BJ (cell line): Measurements from ENCODE around the gene CENPP. TPM values are rescaled to one million over a fixed set of nuclear protein-coding genes. Genes with fewer than 3 reads are reported as not detected.

Source experiments
- CTCF ChIA-PET: fragments of 350-600 bp; formaldehyde crosslinking; extraction: SDS; loops from one replicate; lab custom pipeline; 2021; ENCODE audit warnings: antibody characterized with exemption, inconsistent platforms; lab: Yijun Ruan, JAX
- POLR2A ChIA-PET: fragments of 300-600 bp; sonication (Branson Sonifier 250); formaldehyde crosslinking; extraction: SDS; loops from one replicate; lab custom pipeline; 2021; ENCODE audit warnings: antibody characterized with exemption; lab: Charles Lee
- DNase-seq: peaks from one replicate; pipeline ENCODE4 v3.0.0-alpha.2; 2011; ENCODE audit warnings: low read depth
- H3K27me3 ChIP-seq: 2 replicates; pipeline ENCODE4 v1.6.0; 2011; ENCODE audit warnings: low read length; ENCODE audit not compliant: control insufficient read depth, insufficient read depth
- H3K36me3 ChIP-seq: 2 replicates; pipeline ENCODE4 v1.5.1; 2011; ENCODE audit warnings: low read length; ENCODE audit not compliant: control insufficient read depth, insufficient read depth
- H3K4me3 ChIP-seq: 2 replicates; pipeline ENCODE4 v1.5.1; 2011; ENCODE audit warnings: low read depth, mild to moderate bottlenecking, control low read depth, low read length
- polyA plus RNA-seq: library from polyadenylated mRNA; depleted of rRNA; stranded (reverse); fragments of >200 nt; gene quantifications from 2 replicates; pipeline ENCODE4 v1.2.3, GENCODE V29; 2011
- TF ChIP-seq, protein P1 (sequence below): IDR thresholded peaks from 2 replicates; pipeline ENCODE4 v1.5.1; 2011; ENCODE audit warnings: low read depth, mild to moderate bottlenecking, control low read depth, inconsistent platforms, low read length, moderate library complexity; ENCODE audit not compliant: insufficient read depth

Gene CENPP
- polyA plus RNA-seq, 1 experiment, result 1.3 TPM

DNA sequence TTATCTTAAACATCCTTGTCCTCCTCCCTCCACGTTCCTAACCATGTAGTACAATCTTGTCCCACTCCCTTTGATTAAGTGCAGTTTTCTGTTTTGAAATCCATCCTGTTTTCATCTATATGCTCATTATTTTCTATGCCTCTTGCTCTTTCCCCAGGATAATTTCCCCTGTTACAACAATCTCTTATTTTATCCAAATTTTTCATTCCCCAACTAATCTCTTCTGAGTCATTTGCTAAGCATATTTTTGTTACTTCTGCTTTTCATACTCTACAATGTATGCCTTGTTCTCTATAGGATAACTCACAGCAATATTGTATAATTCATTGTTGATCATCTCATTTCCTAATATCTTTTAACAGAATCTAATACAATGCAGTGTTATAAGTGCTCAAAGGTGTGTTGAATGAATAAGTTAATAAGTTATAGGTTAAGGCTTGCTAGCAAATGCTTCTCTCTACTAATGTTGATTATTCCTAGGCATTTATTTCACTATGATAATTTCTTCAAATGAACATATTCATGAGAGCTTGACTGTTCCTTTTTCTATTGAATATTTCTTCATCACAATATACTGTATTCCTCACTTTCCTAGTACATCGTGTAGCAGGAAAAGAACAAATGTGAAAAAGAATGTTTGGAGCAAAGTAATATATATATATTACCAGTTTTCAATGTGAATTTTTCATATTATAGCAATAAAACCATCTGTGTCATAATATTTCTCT, 97.0 kb downstream of the CENPP start:
- DNase-seq, result no peak
- ChIA-PET POLR2A (no interaction called here), CTCF (no interaction called here)
- TF ChIP-seq, protein P1, sequence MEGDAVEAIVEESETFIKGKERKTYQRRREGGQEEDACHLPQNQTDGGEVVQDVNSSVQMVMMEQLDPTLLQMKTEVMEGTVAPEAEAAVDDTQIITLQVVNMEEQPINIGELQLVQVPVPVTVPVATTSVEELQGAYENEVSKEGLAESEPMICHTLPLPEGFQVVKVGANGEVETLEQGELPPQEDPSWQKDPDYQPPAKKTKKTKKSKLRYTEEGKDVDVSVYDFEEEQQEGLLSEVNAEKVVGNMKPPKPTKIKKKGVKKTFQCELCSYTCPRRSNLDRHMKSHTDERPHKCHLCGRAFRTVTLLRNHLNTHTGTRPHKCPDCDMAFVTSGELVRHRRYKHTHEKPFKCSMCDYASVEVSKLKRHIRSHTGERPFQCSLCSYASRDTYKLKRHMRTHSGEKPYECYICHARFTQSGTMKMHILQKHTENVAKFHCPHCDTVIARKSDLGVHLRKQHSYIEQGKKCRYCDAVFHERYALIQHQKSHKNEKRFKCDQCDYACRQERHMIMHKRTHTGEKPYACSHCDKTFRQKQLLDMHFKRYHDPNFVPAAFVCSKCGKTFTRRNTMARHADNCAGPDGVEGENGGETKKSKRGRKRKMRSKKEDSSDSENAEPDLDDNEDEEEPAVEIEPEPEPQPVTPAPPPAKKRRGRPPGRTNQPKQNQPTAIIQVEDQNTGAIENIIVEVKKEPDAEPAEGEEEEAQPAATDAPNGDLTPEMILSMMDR, result no peak
- Histone ChIP-seq H3K36me3 (no peaks in the 10 kb centered on the region), H3K4me3 (no peak overlapping the region), H3K27me3 (no peaks in the 10 kb centered on the region)

DNA sequence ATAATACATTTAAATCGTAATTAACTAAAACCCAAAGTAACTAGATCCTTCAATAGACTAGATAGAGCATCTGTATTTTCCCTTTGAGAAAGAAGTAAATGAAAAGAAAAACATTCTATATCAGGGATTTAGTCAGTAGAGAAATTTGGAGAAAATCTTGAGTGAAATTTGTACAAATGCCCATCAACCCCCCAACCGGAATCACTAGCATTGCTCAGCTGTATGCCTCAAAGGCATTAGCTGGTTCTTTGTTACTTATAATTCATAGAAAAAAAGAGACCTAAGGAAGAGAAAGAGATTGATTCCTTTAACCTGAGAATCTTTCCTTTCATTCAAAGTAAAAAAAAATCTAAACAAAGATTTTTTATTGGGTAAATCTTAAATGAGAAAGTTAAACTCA, 97.9 kb downstream of the CENPP start:
- H3K4me3 ChIP-seq, result no peak overlapping the region
- ChIA-PET POLR2A (no interaction called here), CTCF (no interaction called here)
- no peaks in the 10 kb centered on the region for H3K36me3 ChIP-seq
- TF ChIP-seq, protein P1, result no peak
- no peak for DNase-seq
- no peaks in the 10 kb centered on the region for H3K27me3 ChIP-seq

DNA sequence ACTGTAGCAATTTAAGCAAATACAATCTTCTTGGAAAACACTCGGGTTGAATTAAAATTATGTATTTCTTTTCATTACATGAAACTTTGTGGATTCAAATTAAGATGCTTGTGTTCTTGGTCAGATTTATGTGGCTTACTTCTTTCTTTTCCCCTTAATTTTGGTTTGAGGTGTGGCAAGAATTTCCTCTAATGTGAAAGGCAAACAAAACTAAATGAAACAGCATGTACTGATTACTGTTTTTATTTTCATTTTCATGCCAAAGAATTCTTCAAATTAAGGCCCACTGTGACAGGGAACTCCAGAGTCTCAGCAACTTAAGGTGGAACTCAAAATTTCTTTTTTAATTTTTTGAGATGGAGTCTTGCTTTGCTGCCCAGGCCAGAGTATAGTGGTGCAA, 98.6 kb downstream of the CENPP start, which contains the start of gene OMD:
Gene OMD (minus strand): TSS at position 132 of the 400 bp plus-strand sequence. CDS start 6,913 bp downstream, outside the sequence.
- Histone ChIP-seq H3K36me3 (no peaks in the 10 kb centered on the region), H3K27me3 (no peaks in the 10 kb centered on the region), H3K4me3 (no peak within 1 kb of the TSS)
- TF ChIP-seq, protein P1, result no peak
- ChIA-PET POLR2A (no interaction called here), CTCF (interaction anchor here (0.7 kb wide), 1 partner anchor 184 kb away, joined by 4 read pairs; no protein-coding TSS in a partner anchor)
- DNase-seq, result peak; percentile 85

DNA sequence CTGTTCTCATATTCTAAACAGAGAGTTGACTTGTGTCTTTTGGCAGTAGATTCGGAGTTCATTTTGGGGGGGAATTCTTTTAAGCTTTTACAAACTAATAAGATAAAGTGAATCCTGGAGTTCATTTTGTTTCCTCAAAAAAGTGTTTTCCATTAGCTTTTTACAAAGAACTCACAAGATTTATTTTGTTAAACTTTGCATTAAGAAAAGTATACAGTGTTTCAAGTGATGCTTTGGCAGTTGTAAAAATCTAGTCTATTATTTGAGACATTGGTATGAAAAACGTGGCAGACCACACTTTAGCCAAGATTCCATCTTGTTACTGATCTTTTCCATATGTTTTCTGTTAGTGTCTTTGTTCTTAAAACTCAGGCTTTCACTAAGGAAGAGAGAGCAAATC, 99.7 kb downstream of the CENPP start:
- DNase-seq, result peak; percentile 59
- POLR2A ChIA-PET, result interaction anchor here (0.7 to 0.8 kb wide), 2 partner anchors 39 to 534 kb away, joined by 3 to 4 read pairs; no protein-coding TSS in a partner anchor
- no peaks in the 10 kb centered on the region for H3K27me3 ChIP-seq
- TF ChIP-seq, protein P1, result no peak
- CTCF ChIA-PET, result interaction anchor here (1.0 kb wide), 2 partner anchors 100 to 226 kb away, joined by 3 read pairs; partner anchors contain the start of genes CENPP and NOL8
- no peaks in the 10 kb centered on the region for H3K36me3 ChIP-seq
- H3K4me3 ChIP-seq, result no peak overlapping the region

DNA sequence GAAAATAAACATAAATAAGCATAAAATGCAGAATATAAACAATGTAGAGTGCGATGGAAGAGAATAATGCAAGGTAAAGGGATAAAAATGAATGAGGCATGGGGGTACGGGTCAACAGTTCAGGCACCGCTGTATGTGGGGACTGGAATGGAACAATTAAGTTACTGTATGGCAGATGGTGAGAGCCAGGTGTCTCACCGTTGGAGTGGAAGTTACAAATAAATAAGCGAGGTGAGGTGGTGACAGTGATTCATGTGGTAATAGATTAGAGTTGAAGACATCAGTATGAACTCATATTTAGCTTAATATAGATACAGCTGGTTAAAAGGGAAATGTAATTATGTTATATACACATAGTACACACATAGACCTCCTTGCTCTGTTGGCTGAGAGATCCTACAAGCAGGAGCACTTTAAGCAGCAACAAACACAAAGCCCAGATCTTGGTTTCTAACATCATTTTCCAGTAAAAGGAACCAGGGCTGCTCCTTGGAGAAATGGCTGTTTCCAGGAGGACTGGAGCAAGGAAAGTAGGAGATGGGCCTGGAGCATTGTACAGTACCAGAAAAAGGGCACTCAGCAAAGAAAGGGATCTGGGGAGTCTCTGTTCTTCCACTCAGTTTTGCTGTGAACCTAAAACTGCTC, 100.9 kb downstream of the CENPP start:
- no peaks in the 10 kb centered on the region for H3K27me3 ChIP-seq
- no peak overlapping the region for H3K4me3 ChIP-seq
- no peaks in the 10 kb centered on the region for H3K36me3 ChIP-seq
- TF ChIP-seq, protein P1, result no peak
- no peak for DNase-seq
- ChIA-PET CTCF (no interaction called here), POLR2A (no interaction called here)
